CD14-positive monocyte (primary cell): ENCODE results near the gene RHOD. TPM values are rescaled to one million over a fixed set of nuclear protein-coding genes. Genes with fewer than 3 reads are reported as not detected.

Experiments
- DNase-seq, 3 donors: peaks; one replicate each; pipeline ENCODE4 v3.0.0-alpha.2; 2011 to 2022
- H2AFZ ChIP-seq: 2 replicates; pipeline ENCODE4 v1.6.0; 2012; ENCODE audit warnings: mild to moderate bottlenecking, low read depth, low read length, inconsistent platforms; ENCODE audit not compliant: insufficient read depth, poor library complexity, severe bottlenecking
- H3K27ac ChIP-seq, 2 donors: 1 replicate in 1 of 2; 2 replicates in 1 of 2; pipeline ENCODE4 v1.5.1; 2012 to 2013; ENCODE audit warnings: low read length in 2 of 2, control low read depth in 1 of 2, inconsistent platforms in 1 of 2, low read depth in 1 of 2, mild to moderate bottlenecking in 1 of 2
- H3K27me3 ChIP-seq, 2 donors: one replicate each; pipeline versions ENCODE4 v1.6.0 to v1.6.1; 2011 to 2013; ENCODE audit warnings: low read length in 2 of 2; ENCODE audit not compliant: control insufficient read depth in 2 of 2, insufficient read depth in 2 of 2
- H3K36me3 ChIP-seq, 2 donors: replicated peaks in 1 of 2; 1 replicate in 1 of 2; 2 replicates in 1 of 2; pipeline versions ENCODE4 v1.5.1 to v1.6.1; 2012 to 2013; ENCODE audit warnings: low read length in 2 of 2, control low read depth in 1 of 2, inconsistent platforms in 1 of 2, mild to moderate bottlenecking in 1 of 2; ENCODE audit not compliant: insufficient read depth in 2 of 2, control insufficient read depth in 1 of 2
- H3K4me1 ChIP-seq, 2 donors: 1 replicate in 1 of 2; 2 replicates in 1 of 2; pipeline versions ENCODE4 v1.5.1 to v1.6.1; 2012 to 2013; ENCODE audit warnings: low read length in 2 of 2, control low read depth in 1 of 2, inconsistent platforms in 1 of 2, mild to moderate bottlenecking in 1 of 2, moderate library complexity in 1 of 2; ENCODE audit not compliant: insufficient read depth in 2 of 2, control insufficient read depth in 1 of 2
- H3K4me2 ChIP-seq: replicated peaks from 2 replicates; pipeline ENCODE3; 2012; ENCODE audit warnings: low read length, moderate library complexity, mild to moderate bottlenecking; ENCODE audit not compliant: poor library complexity, severe bottlenecking; ENCODE audit errors: extremely low read depth
- H3K4me3 ChIP-seq, 3 experiments: fragments of 200-600 bp in 1 of 3; sonication (generic) in 1 of 3; replicated peaks in 1 of 3; 1 replicate in 2 of 3; 2 replicates in 1 of 3; pipeline ENCODE4 v1.5.1; 2011 to 2013; ENCODE audit warnings: low read length in 3 of 3, mild to moderate bottlenecking in 3 of 3, control low read depth in 2 of 3, low read depth in 2 of 3, inconsistent platforms in 1 of 3, moderate library complexity in 1 of 3
- H3K79me2 ChIP-seq: 2 replicates; pipeline ENCODE4 v1.6.0; 2012; ENCODE audit warnings: mild to moderate bottlenecking, control low read depth, inconsistent platforms, low read length, moderate library complexity; ENCODE audit not compliant: insufficient read depth
- H3K9ac ChIP-seq: 2 replicates; pipeline ENCODE4 v1.6.0; 2017; ENCODE audit warnings: low read length, mild to moderate bottlenecking; ENCODE audit not compliant: insufficient read depth, poor library complexity, severe bottlenecking
- H3K9me3 ChIP-seq, 2 donors: replicated peaks in 1 of 2; 1 replicate in 1 of 2; 2 replicates in 1 of 2; pipeline versions ENCODE4 v1.5.1 to v1.6.1; 2012 to 2013; ENCODE audit warnings: low read length in 2 of 2, control low read depth in 1 of 2; ENCODE audit not compliant: control insufficient read depth in 1 of 2, insufficient read depth in 1 of 2
- H4K20me1 ChIP-seq: 2 replicates; pipeline ENCODE4 v1.6.0; 2012; ENCODE audit warnings: mild to moderate bottlenecking, low read length, control low read depth, moderate library complexity; ENCODE audit not compliant: insufficient read depth
- H3K27ac Mint-ChIP-seq, 7 donors: one replicate each; pipeline ENCODE4 v1.8.0; 2020; ENCODE audit warnings: mild to moderate bottlenecking in 7 of 7, mixed read lengths in 7 of 7, moderate library complexity in 6 of 7, inconsistent platforms in 2 of 7
- H3K27me3 Mint-ChIP-seq, 3 donors: one replicate each; pipeline ENCODE4 v1.8.0; 2021 to 2022; ENCODE audit warnings: low read depth in 3 of 3, mild to moderate bottlenecking in 3 of 3, mixed read lengths in 3 of 3, moderate library complexity in 3 of 3, inconsistent platforms in 1 of 3
- H3K36me3 Mint-ChIP-seq, 2 donors: one replicate each; pipeline ENCODE4 v1.8.0; 2020; ENCODE audit warnings: mixed read lengths in 2 of 2, inconsistent platforms in 1 of 2, mild to moderate bottlenecking in 1 of 2
- H3K4me1 Mint-ChIP-seq: one replicate; pipeline ENCODE4 v1.8.0; 2020; ENCODE audit warnings: mild to moderate bottlenecking, mixed read lengths
- H3K4me3 Mint-ChIP-seq, 2 donors: one replicate each; pipeline ENCODE4 v1.8.0; 2020; ENCODE audit warnings: mild to moderate bottlenecking in 2 of 2, mixed read lengths in 2 of 2, moderate library complexity in 1 of 2
- H3K9me3 Mint-ChIP-seq, 7 donors: one replicate each; pipeline ENCODE4 v1.8.0; 2020 to 2022; ENCODE audit warnings: mixed read lengths in 7 of 7, mild to moderate bottlenecking in 6 of 7, moderate library complexity in 6 of 7, inconsistent platforms in 2 of 7
- WGBS: methylation state at CpG from one replicate; pipeline ENCODE4 v1.1.5; 2013; ENCODE audit warnings: missing lambda C conversion rate; ENCODE audit not compliant: insufficient coverage; 5-methylcytosine and 5-hydroxymethylcytosine counted together
- intact Hi-C, 2 donors: fragments of 100-400 bp; cut with micrococcal nuclease; formaldehyde crosslinking; loops; one replicate each; pipeline versions ENCODE4 v1.15.0 to v1.15.1; 2023
- polyA plus RNA-seq, 3 donors: library from polyadenylated mRNA; depleted of rRNA in 1 of 3; unstranded in 2 of 3; stranded (reverse) in 1 of 3; fragments of 300-500 nt in 2 of 3; fragments of >200 nt in 1 of 3; fragmentation: Illumina TruSeq in 2 of 3; gene quantifications; 1 replicate in 2 of 3; 2 replicates in 1 of 3; pipeline ENCODE4 v1.2.3, GENCODE V29; 2012 to 2021
- TF ChIP-seq, protein P1 (sequence below): fragments of 200-600 bp; IDR thresholded peaks from one replicate; pipeline ENCODE4 v1.8.0; 2022; ENCODE audit warnings: antibody characterized with exemption, mild to moderate bottlenecking

The RHOD gene
- polyA plus RNA-seq, 3 donors: not detected

DNA sequence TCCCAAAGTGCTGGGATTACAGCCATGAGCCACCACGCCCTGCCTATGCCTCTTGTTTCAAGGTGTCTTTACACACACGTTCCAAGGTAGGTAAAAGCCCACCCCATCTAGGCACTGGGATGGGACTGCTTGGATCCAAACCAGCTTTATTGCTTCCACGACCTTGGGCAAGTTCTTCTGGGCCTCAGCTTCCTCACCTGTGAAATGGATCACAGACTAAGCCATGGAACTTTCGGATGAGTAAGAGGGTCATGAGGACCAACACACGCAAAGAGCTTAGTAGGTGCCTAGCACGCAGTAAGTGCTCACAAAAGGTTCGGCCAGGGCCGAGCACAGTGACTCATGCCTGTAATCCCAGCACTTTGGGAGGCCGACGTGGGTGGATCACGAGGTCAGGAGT, 15.6 kb downstream of the RHOD start:
- H3K4me2 ChIP-seq: no peak overlapping the region
- H4K20me1 ChIP-seq: no peaks in the 10 kb centered on the region
- no peak overlapping the region for H3K9ac ChIP-seq
- no peaks in the 10 kb centered on the region for H3K9me3 ChIP-seq
- H3K4me1 ChIP-seq: peaks cover 17 to 31% of the 10 kb centered on the region in 2 donors
- H3K4me1 Mint-ChIP-seq: peaks cover 20% of the 10 kb centered on the region
- H3K4me3 ChIP-seq: no peak overlapping the region
- 91% methylated on average over 6 of the region's 11 CpGs for WGBS
- intact Hi-C loops: no loop called here
- H3K27ac ChIP-seq: no peak overlapping the region
- H3K79me2 ChIP-seq: no peaks in the 10 kb centered on the region
- TF ChIP-seq, protein P1, sequence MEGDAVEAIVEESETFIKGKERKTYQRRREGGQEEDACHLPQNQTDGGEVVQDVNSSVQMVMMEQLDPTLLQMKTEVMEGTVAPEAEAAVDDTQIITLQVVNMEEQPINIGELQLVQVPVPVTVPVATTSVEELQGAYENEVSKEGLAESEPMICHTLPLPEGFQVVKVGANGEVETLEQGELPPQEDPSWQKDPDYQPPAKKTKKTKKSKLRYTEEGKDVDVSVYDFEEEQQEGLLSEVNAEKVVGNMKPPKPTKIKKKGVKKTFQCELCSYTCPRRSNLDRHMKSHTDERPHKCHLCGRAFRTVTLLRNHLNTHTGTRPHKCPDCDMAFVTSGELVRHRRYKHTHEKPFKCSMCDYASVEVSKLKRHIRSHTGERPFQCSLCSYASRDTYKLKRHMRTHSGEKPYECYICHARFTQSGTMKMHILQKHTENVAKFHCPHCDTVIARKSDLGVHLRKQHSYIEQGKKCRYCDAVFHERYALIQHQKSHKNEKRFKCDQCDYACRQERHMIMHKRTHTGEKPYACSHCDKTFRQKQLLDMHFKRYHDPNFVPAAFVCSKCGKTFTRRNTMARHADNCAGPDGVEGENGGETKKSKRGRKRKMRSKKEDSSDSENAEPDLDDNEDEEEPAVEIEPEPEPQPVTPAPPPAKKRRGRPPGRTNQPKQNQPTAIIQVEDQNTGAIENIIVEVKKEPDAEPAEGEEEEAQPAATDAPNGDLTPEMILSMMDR: no peak
- H3K27me3 ChIP-seq: peaks cover 0 to 9% of the 10 kb centered on the region in 2 donors
- H3K36me3 Mint-ChIP-seq: no peaks in the 10 kb centered on the region
- no peak overlapping the region for H2AFZ ChIP-seq
- peak overlapping the region in 4 of 7 donors; percentile 4 to 86 (median 64) for H3K27ac Mint-ChIP-seq
- H3K27me3 Mint-ChIP-seq: peaks cover 11 to 34% (median 32%) of the 10 kb centered on the region in 3 donors
- no peak overlapping the region for H3K4me3 Mint-ChIP-seq
- peaks cover 0 to 12% (median 0%) of the 10 kb centered on the region in 7 donors for H3K9me3 Mint-ChIP-seq
- peak in 1 of 3 donors; percentile 3 for DNase-seq
- no peaks in the 10 kb centered on the region for H3K36me3 ChIP-seq

DNA sequence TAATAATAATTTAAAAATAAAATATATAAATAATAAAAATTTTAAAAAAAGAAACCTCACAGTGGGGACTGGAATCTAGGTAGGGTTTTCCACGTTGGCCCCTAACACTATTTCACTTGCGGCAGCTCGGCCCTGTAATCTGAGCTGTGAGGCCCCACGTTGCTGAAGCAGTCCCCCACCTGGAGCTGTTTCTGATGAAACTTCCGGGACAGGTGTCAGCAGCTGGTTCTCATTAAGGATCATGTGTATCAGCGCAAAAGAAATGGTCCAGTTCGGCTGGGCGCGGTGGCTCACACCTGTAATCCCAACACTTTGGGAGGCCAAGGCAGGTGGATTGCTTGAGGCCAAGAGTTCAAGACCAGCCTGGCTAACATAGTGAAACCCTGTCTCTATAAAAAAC, 17.3 kb downstream of the RHOD start:
- no peaks in the 10 kb centered on the region for H3K79me2 ChIP-seq

More for the DNA sequence above, 17.3 kb downstream of the RHOD start:
- H2AFZ ChIP-seq: no peak overlapping the region
- H4K20me1 ChIP-seq: no peaks in the 10 kb centered on the region
- Mint-ChIP-seq H3K27me3 (peaks cover 3 to 33% (median 28%) of the 10 kb centered on the region in 3 donors), H3K27ac (peak overlapping the region in 1 of 7 donors; percentile 46), H3K4me3 (no peak overlapping the region), H3K9me3 (peaks cover 0 to 13% (median 0%) of the 10 kb centered on the region in 7 donors), H3K4me1 (peaks cover 33% of the 10 kb centered on the region), H3K36me3 (no peaks in the 10 kb centered on the region)
- intact Hi-C loops: no loop called here
- H3K4me3 ChIP-seq: no peak overlapping the region
- no peak overlapping the region for H3K9ac ChIP-seq
- 97% methylated on average over 9 of the region's 9 CpGs for WGBS
- TF ChIP-seq, protein P1: no peak
- DNase-seq: no peak
- H3K4me1 ChIP-seq: peaks cover 32 to 47% of the 10 kb centered on the region in 2 donors
- H3K27ac ChIP-seq: no peak overlapping the region
- no peaks in the 10 kb centered on the region for H3K9me3 ChIP-seq
- H3K27me3 ChIP-seq: peaks cover 0 to 9% of the 10 kb centered on the region in 2 donors
- H3K36me3 ChIP-seq: no peaks in the 10 kb centered on the region
- no peak overlapping the region for H3K4me2 ChIP-seq
